Stimulated activated naive B cell treated with anti-CD40 and anti-IgM and Interleukin-4, amounts not matched to agents 10 μg/mL and 1 μg/mL and 100 μg/mL, for 72 hours (primary cell): Measurements from ENCODE around the gene ADGRV1.

Experiments used
- ATAC-seq, 2 donors: fragments of 150-1000 bp; cut with Tn5 transposase; replicated peaks; 2 replicates each; pipeline ENCODE4 v1.10.0; 2021; ENCODE audit warnings: moderate library complexity in 1 of 2
- DNase-seq: peaks from one replicate; pipeline ENCODE4 v3.0.0; 2021
- H3K27ac Mint-ChIP-seq: one replicate; pipeline ENCODE4 v1.8.0; 2022; ENCODE audit warnings: mild to moderate bottlenecking, mixed read lengths
- H3K27me3 Mint-ChIP-seq, 2 donors: one replicate each; pipeline ENCODE4 v1.8.0; 2022; ENCODE audit warnings: mixed read lengths in 2 of 2
- H3K36me3 Mint-ChIP-seq, 2 donors: one replicate each; pipeline ENCODE4 v1.8.0; 2022; ENCODE audit warnings: mixed read lengths in 2 of 2, mild to moderate bottlenecking in 1 of 2
- H3K4me1 Mint-ChIP-seq, 2 donors: one replicate each; pipeline ENCODE4 v1.8.0; 2022; ENCODE audit warnings: mixed read lengths in 2 of 2, mild to moderate bottlenecking in 1 of 2
- H3K4me3 Mint-ChIP-seq, 2 donors: one replicate each; pipeline ENCODE4 v1.8.0; 2022; ENCODE audit warnings: mild to moderate bottlenecking in 2 of 2, mixed read lengths in 2 of 2, moderate library complexity in 1 of 2
- H3K9me3 Mint-ChIP-seq, 2 donors: one replicate each; pipeline ENCODE4 v1.8.0; 2022; ENCODE audit warnings: mixed read lengths in 2 of 2, mild to moderate bottlenecking in 1 of 2

The ADGRV1 gene

DNA sequence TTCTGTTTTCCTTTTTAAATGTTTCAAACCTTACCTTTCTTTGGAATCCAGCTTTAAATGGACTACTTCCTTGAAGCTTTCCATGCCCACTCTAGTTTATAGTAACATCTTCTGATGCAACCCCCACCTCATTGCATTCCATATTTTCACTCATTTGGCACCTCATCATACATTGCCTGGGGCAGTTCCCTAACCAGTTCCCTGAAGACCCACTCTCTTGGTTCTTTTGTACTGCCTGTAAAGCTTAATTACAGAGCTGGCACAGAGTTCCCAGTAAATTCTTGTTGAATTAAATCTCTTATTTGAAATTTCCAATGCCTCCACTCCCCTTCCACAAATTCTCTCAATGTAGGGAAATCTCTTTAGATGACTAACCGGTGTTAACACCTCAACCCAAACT is 567.3 kb downstream of the ADGRV1 start:
- Mint-ChIP-seq H3K9me3 (no peaks in the 10 kb centered on the region), H3K27ac (no peak overlapping the region), H3K4me3 (no peak overlapping the region), H3K36me3 (no peaks in the 10 kb centered on the region), H3K4me1 (no peaks in the 10 kb centered on the region), H3K27me3 (no peaks in the 10 kb centered on the region)
- ATAC-seq (no peak), DNase-seq (no peak)

- Mint-ChIP-seq H3K9me3 (peaks cover 0 to 2% of the 10 kb centered on the region in 2 donors), H3K36me3 (no peaks in the 10 kb centered on the region), H3K4me3 (no peak overlapping the region), H3K27me3 (no peaks in the 10 kb centered on the region), H3K4me1 (no peaks in the 10 kb centered on the region), H3K27ac (no peak overlapping the region)
- DNase-seq (no peak), ATAC-seq (no peak)
These were observed 567.9 kb downstream of the ADGRV1 start for GRCh38 chr5:91126448-91126847.

GRCh38 chr5:91126888-91127287 is 568.3 kb downstream of the ADGRV1 start:
- no peak overlapping the region for H3K4me3 Mint-ChIP-seq
- no peaks in the 10 kb centered on the region for H3K4me1 Mint-ChIP-seq
- no peak for ATAC-seq
- no peak for DNase-seq
- peaks cover 0 to 3% of the 10 kb centered on the region in 2 donors for H3K9me3 Mint-ChIP-seq
- no peak overlapping the region for H3K27ac Mint-ChIP-seq
- no peaks in the 10 kb centered on the region for H3K27me3 Mint-ChIP-seq
- H3K36me3 Mint-ChIP-seq, result no peaks in the 10 kb centered on the region

DNA sequence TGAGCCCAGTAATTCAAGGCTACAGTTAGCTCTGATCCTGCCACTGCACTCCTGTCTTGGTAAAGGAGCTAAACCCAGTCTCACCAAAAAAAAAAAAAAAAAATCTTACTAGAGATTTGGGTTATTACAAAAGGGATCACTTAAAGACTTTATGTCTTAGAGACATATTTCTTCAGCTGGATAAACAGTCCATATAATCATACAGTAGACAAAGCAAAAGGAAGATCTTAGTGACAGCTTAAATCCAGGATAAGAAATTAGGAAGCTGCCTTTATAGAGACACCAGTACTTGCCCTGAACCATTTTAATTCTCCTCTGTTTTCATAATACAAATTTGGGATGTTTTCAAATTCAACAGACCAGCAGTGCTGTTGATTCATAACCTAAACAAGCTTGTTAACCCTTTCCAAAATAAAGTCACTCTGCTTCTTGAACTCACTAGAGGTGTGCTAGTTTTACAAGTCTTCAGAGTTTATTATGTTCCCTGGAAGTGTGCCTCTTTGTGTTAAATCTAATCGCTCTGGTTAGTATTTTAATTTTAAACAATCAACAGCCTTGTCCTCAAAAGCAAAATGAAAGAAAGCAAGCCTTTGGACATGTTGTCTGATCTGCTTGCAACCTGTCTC is 569.0 kb downstream of the ADGRV1 start:
- H3K36me3 Mint-ChIP-seq, result no peaks in the 10 kb centered on the region
- peaks cover 0 to 2% of the 10 kb centered on the region in 2 donors for H3K4me1 Mint-ChIP-seq
- ATAC-seq (no peak), DNase-seq (no peak)
- H3K4me3 Mint-ChIP-seq, result no peak overlapping the region
- H3K27ac Mint-ChIP-seq, result no peak overlapping the region
- H3K27me3 Mint-ChIP-seq, result no peaks in the 10 kb centered on the region
- peaks cover 2 to 5% of the 10 kb centered on the region in 2 donors for H3K9me3 Mint-ChIP-seq

- Mint-ChIP-seq H3K27ac (no peak overlapping the region), H3K36me3 (no peaks in the 10 kb centered on the region), H3K9me3 (peaks cover 5 to 6% of the 10 kb centered on the region in 2 donors), H3K27me3 (no peaks in the 10 kb centered on the region), H3K4me1 (peaks cover 0 to 6% of the 10 kb centered on the region in 2 donors), H3K4me3 (no peak overlapping the region)
- no peak for DNase-seq
- ATAC-seq, result no peak
These were observed 570.0 kb downstream of the ADGRV1 start for GRCh38 chr5:91128604-91129003.

DNA sequence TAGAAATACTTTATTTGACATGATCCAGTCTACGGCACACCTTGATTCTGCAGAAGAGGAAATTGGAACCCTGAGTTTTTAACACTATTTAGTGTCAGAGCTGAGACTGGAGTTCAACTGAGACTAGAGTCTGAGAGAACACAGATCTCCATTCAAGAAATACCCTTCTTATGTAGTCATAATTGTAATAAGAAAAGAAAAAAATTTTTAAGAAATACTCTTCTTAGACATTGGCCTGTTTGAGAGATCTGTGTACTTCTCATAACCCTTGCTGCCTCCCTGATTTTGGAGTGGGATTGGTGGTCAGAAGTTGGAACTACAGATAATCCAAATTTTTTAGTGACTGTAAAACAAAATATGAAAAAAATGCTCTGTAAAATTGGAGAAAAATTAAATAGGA is 571.2 kb downstream of the ADGRV1 start:
- Mint-ChIP-seq H3K4me1 (peaks cover 0 to 6% of the 10 kb centered on the region in 2 donors), H3K4me3 (no peak overlapping the region), H3K27ac (no peak overlapping the region), H3K36me3 (no peaks in the 10 kb centered on the region), H3K9me3 (peaks cover 5 to 6% of the 10 kb centered on the region in 2 donors), H3K27me3 (no peaks in the 10 kb centered on the region)
- no peak for DNase-seq
- ATAC-seq, result no peak

- Mint-ChIP-seq H3K36me3 (no peaks in the 10 kb centered on the region), H3K4me3 (no peak overlapping the region), H3K4me1 (peaks cover 0 to 6% of the 10 kb centered on the region in 2 donors), H3K9me3 (peaks cover 5 to 6% of the 10 kb centered on the region in 2 donors), H3K27me3 (peaks cover 4% of the 10 kb centered on the region in 2 donors), H3K27ac (no peak overlapping the region)
- ATAC-seq, result no peak
- DNase-seq, result no peak
These were observed 572.2 kb downstream of the ADGRV1 start for GRCh38 chr5:91130759-91131158.

GRCh38 chr5:91132550-91132949 is 574.0 kb downstream of the ADGRV1 start:
- ATAC-seq (peak in 1 of 2 donors; percentile 80), DNase-seq (no peak)
- Mint-ChIP-seq H3K9me3 (peaks cover 5 to 6% of the 10 kb centered on the region in 2 donors), H3K4me1 (peaks cover 0 to 6% of the 10 kb centered on the region in 2 donors), H3K36me3 (no peaks in the 10 kb centered on the region), H3K4me3 (no peak overlapping the region), H3K27me3 (peaks cover 5% of the 10 kb centered on the region in 2 donors), H3K27ac (no peak overlapping the region)

DNA sequence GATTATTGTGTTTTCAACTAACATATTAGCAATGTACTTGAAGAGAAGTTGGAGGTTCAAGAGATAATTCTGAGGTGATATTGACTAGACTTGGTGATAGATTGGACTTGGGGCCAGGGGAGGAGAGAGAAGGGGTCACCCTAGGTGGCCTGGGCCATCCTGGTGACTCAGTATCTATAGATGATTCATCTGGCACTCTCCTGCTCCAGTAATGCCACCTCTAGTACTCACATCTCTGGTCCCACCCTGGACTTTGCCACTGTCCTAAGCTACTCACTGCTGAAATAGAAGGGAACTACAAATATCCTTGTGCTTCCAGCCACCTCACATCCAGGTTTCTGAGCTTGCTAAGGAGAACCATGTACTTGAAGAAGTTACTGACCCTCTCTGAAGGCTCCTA is 574.6 kb downstream of the ADGRV1 start:
- Mint-ChIP-seq H3K4me3 (no peak overlapping the region), H3K9me3 (peaks cover 5 to 6% of the 10 kb centered on the region in 2 donors), H3K4me1 (peaks cover 0 to 6% of the 10 kb centered on the region in 2 donors), H3K27ac (no peak overlapping the region), H3K27me3 (peaks cover 5% of the 10 kb centered on the region in 2 donors), H3K36me3 (no peaks in the 10 kb centered on the region)
- ATAC-seq (no peak), DNase-seq (no peak)

DNA sequence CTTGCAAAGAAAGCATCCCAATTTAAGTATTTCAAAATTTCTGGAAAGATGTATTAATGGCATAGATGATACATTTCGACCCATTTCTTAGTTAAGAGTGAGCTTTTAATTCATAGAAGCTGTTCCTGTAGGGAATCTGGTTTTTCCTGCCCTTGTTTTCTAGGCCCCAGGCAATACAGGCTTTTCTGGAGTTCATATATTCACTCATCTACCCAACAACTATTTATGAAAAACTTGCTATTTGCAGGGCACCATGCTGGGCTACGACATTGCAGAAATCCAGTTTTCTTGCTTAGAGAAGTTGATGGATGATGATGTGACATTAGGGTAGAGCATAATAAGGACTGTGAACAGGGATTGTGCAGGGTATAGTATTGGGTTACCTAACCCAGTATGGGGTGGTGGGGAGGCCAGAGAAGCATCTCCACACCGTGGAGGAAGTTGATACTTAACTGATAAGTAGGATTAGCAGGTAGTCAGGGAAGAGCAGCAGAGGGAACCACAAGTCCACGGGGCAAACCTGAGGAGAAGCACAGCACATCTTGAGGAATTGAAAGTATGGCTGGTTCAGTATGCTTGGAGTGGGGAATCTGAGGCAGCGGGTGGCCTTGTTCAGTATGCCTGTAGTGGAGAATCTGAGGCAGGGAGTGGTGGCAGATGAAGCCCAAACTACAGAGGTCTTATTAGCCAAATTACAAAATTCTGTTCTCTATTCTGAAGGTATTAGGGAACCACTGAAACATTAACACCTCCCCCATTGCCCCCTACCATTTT is 577.1 kb downstream of the ADGRV1 start:
- no peak for ATAC-seq

DNA sequence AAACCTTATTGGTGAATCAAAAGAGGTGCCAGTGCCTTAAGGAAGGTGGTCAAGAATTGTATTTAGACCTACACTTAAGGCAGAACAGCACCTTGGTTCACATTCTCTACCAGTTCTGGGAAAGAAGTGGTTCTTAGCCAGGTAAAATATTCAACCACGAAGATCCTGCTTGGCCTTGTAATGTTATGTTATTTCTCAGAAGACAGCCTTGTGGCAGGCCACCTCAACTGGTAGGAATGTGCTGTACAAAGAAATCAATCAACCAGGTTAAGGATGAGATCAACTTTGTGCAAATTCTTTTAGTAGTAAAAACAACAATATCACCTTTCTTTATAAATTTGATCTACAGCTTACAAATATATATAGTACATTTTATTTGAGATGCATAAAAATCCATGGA is 577.7 kb downstream of the ADGRV1 start:
- no peak overlapping the region for H3K4me3 Mint-ChIP-seq
- no peak overlapping the region for H3K27ac Mint-ChIP-seq
- H3K36me3 Mint-ChIP-seq, result no peaks in the 10 kb centered on the region
- DNase-seq (no peak), ATAC-seq (no peak)
- H3K27me3 Mint-ChIP-seq, result peaks cover 5% of the 10 kb centered on the region in 2 donors
- H3K4me1 Mint-ChIP-seq, result peaks cover 0 to 8% of the 10 kb centered on the region in 2 donors
- peaks cover 5% of the 10 kb centered on the region in 2 donors for H3K9me3 Mint-ChIP-seq

More for the DNA sequence above, 577.1 kb downstream of the ADGRV1 start:
- Mint-ChIP-seq H3K36me3 (no peaks in the 10 kb centered on the region), H3K4me3 (no peak overlapping the region), H3K4me1 (peaks cover 0 to 8% of the 10 kb centered on the region in 2 donors), H3K9me3 (peaks cover 5 to 6% of the 10 kb centered on the region in 2 donors), H3K27ac (no peak overlapping the region), H3K27me3 (peaks cover 5% of the 10 kb centered on the region in 2 donors)
- no peak for DNase-seq

DNA sequence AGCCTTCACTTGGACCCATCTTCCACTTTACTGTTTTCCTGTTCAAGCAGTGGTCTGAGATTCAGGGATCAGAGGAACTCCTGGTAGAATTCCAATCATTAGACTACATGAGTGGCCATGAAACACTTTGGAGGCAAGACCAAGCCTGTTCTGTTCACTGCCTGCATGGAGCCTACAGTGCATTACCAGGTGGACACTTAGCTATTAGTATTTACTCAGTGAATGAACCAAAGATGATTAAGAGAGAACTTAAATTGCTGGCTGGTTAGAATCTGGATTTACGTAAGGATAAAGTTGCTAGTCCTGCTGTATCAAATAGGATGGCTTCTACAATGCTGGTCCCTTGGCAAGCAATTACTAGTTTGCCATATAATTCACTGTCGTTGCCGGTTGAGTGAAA is 579.0 kb downstream of the ADGRV1 start:
- peaks cover under 1 to 3% of the 10 kb centered on the region in 2 donors for H3K9me3 Mint-ChIP-seq
- peaks cover 0 to 5% of the 10 kb centered on the region in 2 donors for H3K4me1 Mint-ChIP-seq
- DNase-seq (no peak), ATAC-seq (no peak)
- no peaks in the 10 kb centered on the region for H3K36me3 Mint-ChIP-seq
- peaks cover 5% of the 10 kb centered on the region in 2 donors for H3K27me3 Mint-ChIP-seq
- no peak overlapping the region for H3K4me3 Mint-ChIP-seq
- H3K27ac Mint-ChIP-seq, result no peak overlapping the region

DNA sequence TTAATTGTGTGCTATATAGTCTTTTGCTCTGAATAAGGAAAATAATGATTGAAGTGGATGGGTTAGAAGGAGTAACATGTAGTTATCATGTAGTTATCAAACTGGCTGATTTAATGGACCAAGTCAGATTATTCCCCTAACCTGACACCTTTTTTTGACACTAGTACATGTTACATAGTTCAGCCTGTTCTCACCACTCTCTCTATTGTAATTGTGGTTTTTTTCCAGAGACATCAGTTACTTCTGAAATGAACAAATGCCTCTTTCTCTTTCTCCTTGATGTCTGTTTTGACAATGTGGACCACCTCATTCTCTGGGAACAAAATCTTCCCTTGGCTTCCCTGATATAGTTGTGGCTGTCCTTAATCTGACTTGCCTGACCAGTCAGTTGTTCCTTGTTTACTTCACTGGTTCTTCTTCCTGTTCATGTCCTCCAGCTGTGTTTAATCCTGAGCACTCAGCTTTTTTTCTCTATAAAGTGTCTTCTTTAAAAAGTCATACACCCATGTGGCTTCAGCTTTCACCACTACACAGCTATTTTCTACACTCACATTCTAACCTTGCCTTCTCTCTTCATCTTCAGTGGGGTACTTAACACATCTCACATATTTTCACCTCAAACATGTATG is 581.1 kb downstream of the ADGRV1 start:
- no peak for ATAC-seq
- no peak overlapping the region for H3K4me3 Mint-ChIP-seq

DNA sequence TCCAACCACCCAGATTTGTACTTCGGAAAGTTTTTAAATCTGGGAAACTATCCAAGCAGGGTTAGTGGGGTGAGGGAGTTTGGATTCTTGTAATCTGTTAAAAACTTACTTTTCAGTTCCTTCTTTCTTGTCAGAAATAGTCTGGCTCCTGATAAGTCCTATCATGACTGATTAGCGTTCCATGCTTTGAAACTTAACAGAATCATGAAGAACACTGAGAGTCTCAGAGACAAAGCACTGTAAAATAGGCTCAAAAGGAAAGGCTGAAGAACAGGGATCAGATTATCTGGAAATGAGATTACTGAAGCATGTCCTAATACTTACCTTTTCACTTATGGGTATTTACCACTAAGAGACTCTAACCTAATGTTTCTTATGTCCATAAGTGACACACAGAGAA is 582.1 kb downstream of the ADGRV1 start:
- H3K36me3 Mint-ChIP-seq, result no peaks in the 10 kb centered on the region

More for the DNA sequence above, 581.1 kb downstream of the ADGRV1 start:
- no peak overlapping the region for H3K27ac Mint-ChIP-seq
- peaks cover 5% of the 10 kb centered on the region in 2 donors for H3K27me3 Mint-ChIP-seq
- no peaks in the 10 kb centered on the region for H3K9me3 Mint-ChIP-seq
- H3K36me3 Mint-ChIP-seq, result no peaks in the 10 kb centered on the region
- peaks cover 0 to 2% of the 10 kb centered on the region in 2 donors for H3K4me1 Mint-ChIP-seq
- DNase-seq, result no peak

More for the DNA sequence above, 582.1 kb downstream of the ADGRV1 start:
- ATAC-seq (no peak), DNase-seq (no peak)
- no peak overlapping the region for H3K27ac Mint-ChIP-seq
- no peak overlapping the region for H3K4me3 Mint-ChIP-seq
- peaks cover 0 to 2% of the 10 kb centered on the region in 2 donors for H3K4me1 Mint-ChIP-seq
- H3K27me3 Mint-ChIP-seq, result peaks cover 2 to 3% of the 10 kb centered on the region in 2 donors
- H3K9me3 Mint-ChIP-seq, result no peaks in the 10 kb centered on the region
